ENCODE data around the gene ADGRG1.

GRCh38 chr16:57620335-57621231 is 7.8 kb upstream of the ADGRG1 start:
- no peak for TF ChIP-seq CTCF (IDR thresholded peaks at IDR 0.05; ENCODE audit: poor library complexity)
- TF ChIP-seq EZH2phosphoT487 (IDR thresholded peaks at IDR 0.05; ENCODE audit: low read depth, severe bottlenecking, unreplicated experiment): no peak
